OCI-LY1 (cell line): ENCODE results near the gene HIC1.

ENCODE experiments used
- EZH2 ChIP-seq: fragments of 200-600 bp; sonication (generic), shearing (Covaris generic); IDR thresholded peaks from 2 replicates; pipeline ENCODE4 v1.8.0; 2017; ENCODE audit warnings: borderline replicate concordance, mixed run types, mild to moderate bottlenecking, antibody characterized with exemption, low read length, moderate library complexity, mixed read lengths
- TF ChIP-seq, protein P1 (sequence below): fragments of 200-600 bp; sonication (generic), shearing (Covaris generic); IDR thresholded peaks from 2 replicates; pipeline ENCODE4 v1.5.1; 2017; ENCODE audit warnings: mild to moderate bottlenecking, antibody characterized with exemption, low read length, moderate library complexity, mixed read lengths

DNA sequence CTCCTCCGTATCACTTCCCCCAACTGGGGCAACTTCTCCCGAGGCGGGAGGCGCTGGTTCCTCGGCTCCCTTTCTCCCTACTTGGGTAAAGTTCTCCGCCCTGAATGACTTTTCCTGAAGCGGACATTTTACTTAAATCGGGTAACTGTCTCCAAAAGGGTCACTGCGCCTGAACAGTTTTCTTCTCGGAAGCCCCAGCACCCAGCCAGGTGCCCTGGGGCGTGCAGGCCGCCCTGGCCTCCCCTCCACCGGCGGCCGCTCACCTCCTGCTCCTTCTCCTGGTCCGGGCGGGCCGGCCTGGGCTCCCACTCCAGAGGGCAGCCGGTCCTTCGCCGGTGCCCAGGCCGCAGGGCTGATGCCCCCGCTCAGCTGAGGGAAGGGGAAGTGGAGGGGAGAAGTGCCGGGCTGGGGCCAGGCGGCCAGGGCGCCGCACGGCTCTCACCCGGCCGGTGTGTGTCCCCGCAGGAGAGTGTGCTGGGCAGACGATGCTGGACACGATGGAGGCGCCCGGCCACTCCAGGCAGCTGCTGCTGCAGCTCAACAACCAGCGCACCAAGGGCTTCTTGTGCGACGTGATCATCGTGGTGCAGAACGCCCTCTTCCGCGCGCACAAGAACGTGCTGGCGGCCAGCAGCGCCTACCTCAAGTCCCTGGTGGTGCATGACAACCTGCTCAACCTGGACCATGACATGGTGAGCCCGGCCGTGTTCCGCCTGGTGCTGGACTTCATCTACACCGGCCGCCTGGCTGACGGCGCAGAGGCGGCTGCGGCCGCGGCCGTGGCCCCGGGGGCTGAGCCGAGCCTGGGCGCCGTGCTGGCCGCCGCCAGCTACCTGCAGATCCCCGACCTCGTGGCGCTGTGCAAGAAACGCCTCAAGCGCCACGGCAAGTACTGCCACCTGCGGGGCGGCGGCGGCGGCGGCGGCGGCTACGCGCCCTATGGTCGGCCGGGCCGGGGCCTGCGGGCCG lies 1.6 kb downstream of the HIC1 start:
- TF ChIP-seq, protein P1, sequence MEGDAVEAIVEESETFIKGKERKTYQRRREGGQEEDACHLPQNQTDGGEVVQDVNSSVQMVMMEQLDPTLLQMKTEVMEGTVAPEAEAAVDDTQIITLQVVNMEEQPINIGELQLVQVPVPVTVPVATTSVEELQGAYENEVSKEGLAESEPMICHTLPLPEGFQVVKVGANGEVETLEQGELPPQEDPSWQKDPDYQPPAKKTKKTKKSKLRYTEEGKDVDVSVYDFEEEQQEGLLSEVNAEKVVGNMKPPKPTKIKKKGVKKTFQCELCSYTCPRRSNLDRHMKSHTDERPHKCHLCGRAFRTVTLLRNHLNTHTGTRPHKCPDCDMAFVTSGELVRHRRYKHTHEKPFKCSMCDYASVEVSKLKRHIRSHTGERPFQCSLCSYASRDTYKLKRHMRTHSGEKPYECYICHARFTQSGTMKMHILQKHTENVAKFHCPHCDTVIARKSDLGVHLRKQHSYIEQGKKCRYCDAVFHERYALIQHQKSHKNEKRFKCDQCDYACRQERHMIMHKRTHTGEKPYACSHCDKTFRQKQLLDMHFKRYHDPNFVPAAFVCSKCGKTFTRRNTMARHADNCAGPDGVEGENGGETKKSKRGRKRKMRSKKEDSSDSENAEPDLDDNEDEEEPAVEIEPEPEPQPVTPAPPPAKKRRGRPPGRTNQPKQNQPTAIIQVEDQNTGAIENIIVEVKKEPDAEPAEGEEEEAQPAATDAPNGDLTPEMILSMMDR, result no peak; the same call in 1 of the 2 replicates
- no peak for TF ChIP-seq EZH2
